ENCODE data around the gene INHBE.

Gene INHBE

GRCh38 chr12:57465030-57465746, 10.1 kb downstream of the INHBE start:
- H3K79me1 ChIP-seq (ENCODE audit: low read length): peaks cover 4% of the 10 kb centered on the region
- no CpG with 5 or more reads among the region's 6 CpGs for WGBS (ENCODE audit: extremely low coverage, insufficient coverage, insufficient read length)
- no peak overlapping the region for H4K91ac ChIP-seq (ENCODE audit: low read depth, low read length)
- no peak overlapping the region for H4K12ac ChIP-seq (ENCODE audit: low read depth, low read length)
- peaks cover 6 to 8% of the 10 kb centered on the region in 2 experiments for H3K4me1 ChIP-seq (ENCODE audit: control insufficient read depth in 1 of 2, insufficient read depth in 2 of 2, low read length in 2 of 2)
- no peak overlapping the region for H3K4ac ChIP-seq (ENCODE audit: low read depth, low read length)
- no peak overlapping the region for H4K8ac ChIP-seq (ENCODE audit: low read depth, low read length)
- H2AFZ ChIP-seq (ENCODE audit: insufficient read depth, low read length, poor library complexity): no peak overlapping the region
- no peak overlapping the region for H3K18ac ChIP-seq (ENCODE audit: low read length)
- H3K79me2 ChIP-seq (ENCODE audit: control insufficient read depth, insufficient read depth, low read length, poor library complexity): no peaks in the 10 kb centered on the region
- H2BK5ac ChIP-seq (ENCODE audit: low read depth, low read length, poor library complexity): no peak overlapping the region
- no peak overlapping the region for H3K4me3 ChIP-seq (ENCODE audit: low read depth, low read length)
- H3K14ac ChIP-seq (ENCODE audit: low read length): no peak overlapping the region
- no peak overlapping the region for H3K27ac ChIP-seq (ENCODE audit: low read depth, low read length)
- no peaks in the 10 kb centered on the region for H3K36me3 ChIP-seq (ENCODE audit: control insufficient read depth in 1 of 2, insufficient read depth in 2 of 2, low read length in 2 of 2)
- H3K27me3 ChIP-seq (ENCODE audit: insufficient read depth, low read length): no peaks in the 10 kb centered on the region
- no peaks in the 10 kb centered on the region for H3K9me3 ChIP-seq (ENCODE audit: insufficient read depth, low read depth, low read length)
- no peak overlapping the region for H3K9ac ChIP-seq (ENCODE audit: low read length)
- H2BK12ac ChIP-seq (ENCODE audit: low read length): no peak overlapping the region
- DNase-seq: no peak
- H3K23ac ChIP-seq (ENCODE audit: low read length): no peak overlapping the region
- no peak overlapping the region for H3K4me2 ChIP-seq (ENCODE audit: low read length)
- H2AK5ac ChIP-seq (ENCODE audit: low read length): no peak overlapping the region
- H2BK120ac ChIP-seq (ENCODE audit: insufficient read depth, low read length, poor library complexity): no peak overlapping the region

GRCh38 chr12:57465747-57466505, 10.8 kb downstream of the INHBE start:
- no peaks in the 10 kb centered on the region for H3K79me2 ChIP-seq (ENCODE audit: control insufficient read depth, insufficient read depth, low read length, poor library complexity)
- H2BK12ac ChIP-seq (ENCODE audit: low read length): no peak overlapping the region
- H3K23ac ChIP-seq (ENCODE audit: low read length): no peak overlapping the region
- peaks cover 0 to 3% of the 10 kb centered on the region in 2 experiments for H3K4me1 ChIP-seq (ENCODE audit: control insufficient read depth in 1 of 2, insufficient read depth in 2 of 2, low read length in 2 of 2)
- H3K36me3 ChIP-seq (ENCODE audit: control insufficient read depth in 1 of 2, insufficient read depth in 2 of 2, low read length in 2 of 2): no peaks in the 10 kb centered on the region
- DNase-seq: no peak
- H2BK120ac ChIP-seq (ENCODE audit: insufficient read depth, low read length, poor library complexity): no peak overlapping the region
- no peak overlapping the region for H3K4me2 ChIP-seq (ENCODE audit: low read length)
- no peaks in the 10 kb centered on the region for H3K9me3 ChIP-seq (ENCODE audit: insufficient read depth, low read depth, low read length)
- no peak overlapping the region for H3K14ac ChIP-seq (ENCODE audit: low read length)
- WGBS (ENCODE audit: extremely low coverage, insufficient coverage, insufficient read length): no CpG with 5 or more reads among the region's 14 CpGs
- H3K27me3 ChIP-seq (ENCODE audit: insufficient read depth, low read length): no peaks in the 10 kb centered on the region
- H2AFZ ChIP-seq (ENCODE audit: insufficient read depth, low read length, poor library complexity): no peak overlapping the region
- H3K4ac ChIP-seq (ENCODE audit: low read depth, low read length): no peak overlapping the region
- no peak overlapping the region for H4K91ac ChIP-seq (ENCODE audit: low read depth, low read length)
- H3K4me3 ChIP-seq (ENCODE audit: low read depth, low read length): no peak overlapping the region
- no peak overlapping the region for H4K8ac ChIP-seq (ENCODE audit: low read depth, low read length)
- H4K12ac ChIP-seq (ENCODE audit: low read depth, low read length): no peak overlapping the region
- no peak overlapping the region for H3K9ac ChIP-seq (ENCODE audit: low read length)
- H3K18ac ChIP-seq (ENCODE audit: low read length): no peak overlapping the region
- H2BK5ac ChIP-seq (ENCODE audit: low read depth, low read length, poor library complexity): no peak overlapping the region
- H3K79me1 ChIP-seq (ENCODE audit: low read length): peaks cover 4% of the 10 kb centered on the region
- no peak overlapping the region for H3K27ac ChIP-seq (ENCODE audit: low read depth, low read length)
- H2AK5ac ChIP-seq (ENCODE audit: low read length): no peak overlapping the region

GRCh38 chr12:57467212-57467874, 12.2 kb downstream of the INHBE start:
- Histone ChIP-seq H3K27ac (ENCODE audit: low read depth, low read length) (no peak overlapping the region), H2BK12ac (ENCODE audit: low read length) (no peak overlapping the region), H2AK5ac (ENCODE audit: low read length) (no peak overlapping the region), H2AFZ (ENCODE audit: insufficient read depth, low read length, poor library complexity) (no peak overlapping the region), H3K79me1 (ENCODE audit: low read length) (no peaks in the 10 kb centered on the region), H2BK120ac (ENCODE audit: insufficient read depth, low read length, poor library complexity) (no peak overlapping the region), H3K4me3 (ENCODE audit: low read depth, low read length) (no peak overlapping the region), H4K12ac (ENCODE audit: low read depth, low read length) (no peak overlapping the region), H3K23ac (ENCODE audit: low read length) (no peak overlapping the region), H3K18ac (ENCODE audit: low read length) (no peak overlapping the region), H3K36me3 (ENCODE audit: control insufficient read depth in 1 of 2, insufficient read depth in 2 of 2, low read length in 2 of 2) (no peaks in the 10 kb centered on the region), H3K9ac (ENCODE audit: low read length) (no peak overlapping the region), H3K4me2 (ENCODE audit: low read length) (no peak overlapping the region), H3K14ac (ENCODE audit: low read length) (no peak overlapping the region), H4K91ac (ENCODE audit: low read depth, low read length) (no peak overlapping the region), H3K79me2 (ENCODE audit: control insufficient read depth, insufficient read depth, low read length, poor library complexity) (no peaks in the 10 kb centered on the region), H3K9me3 (ENCODE audit: insufficient read depth, low read depth, low read length) (no peaks in the 10 kb centered on the region), H2BK5ac (ENCODE audit: low read depth, low read length, poor library complexity) (no peak overlapping the region), H3K4me1 (ENCODE audit: control insufficient read depth in 1 of 2, insufficient read depth in 2 of 2, low read length in 2 of 2) (no peaks in the 10 kb centered on the region), H3K4ac (ENCODE audit: low read depth, low read length) (no peak overlapping the region), H4K8ac (ENCODE audit: low read depth, low read length) (no peak overlapping the region), H3K27me3 (ENCODE audit: insufficient read depth, low read length) (no peaks in the 10 kb centered on the region)
- no peak for DNase-seq
- WGBS (ENCODE audit: extremely low coverage, insufficient coverage, insufficient read length): no CpG with 5 or more reads among the region's 12 CpGs

- no peaks in the 10 kb centered on the region for H3K79me2 ChIP-seq (ENCODE audit: control insufficient read depth, insufficient read depth, low read length, poor library complexity)
- no peak overlapping the region for H4K8ac ChIP-seq (ENCODE audit: low read depth, low read length)
- H3K4me1 ChIP-seq (ENCODE audit: control insufficient read depth in 1 of 2, insufficient read depth in 2 of 2, low read length in 2 of 2): no peaks in the 10 kb centered on the region
- H2BK5ac ChIP-seq (ENCODE audit: low read depth, low read length, poor library complexity): no peak overlapping the region
- H4K91ac ChIP-seq (ENCODE audit: low read depth, low read length): no peak overlapping the region
- no peak overlapping the region for H3K27ac ChIP-seq (ENCODE audit: low read depth, low read length)
- no CpG with 5 or more reads among the region's 11 CpGs for WGBS (ENCODE audit: extremely low coverage, insufficient coverage, insufficient read length)
- no peak overlapping the region for H3K4me2 ChIP-seq (ENCODE audit: low read length)
- no peak overlapping the region for H3K14ac ChIP-seq (ENCODE audit: low read length)
- H3K27me3 ChIP-seq (ENCODE audit: insufficient read depth, low read length): no peaks in the 10 kb centered on the region
- no peak overlapping the region for H3K23ac ChIP-seq (ENCODE audit: low read length)
- H3K79me1 ChIP-seq (ENCODE audit: low read length): no peaks in the 10 kb centered on the region
- no peak overlapping the region for H3K4me3 ChIP-seq (ENCODE audit: low read depth, low read length)
- no peaks in the 10 kb centered on the region for H3K36me3 ChIP-seq (ENCODE audit: control insufficient read depth in 1 of 2, insufficient read depth in 2 of 2, low read length in 2 of 2)
- H2BK120ac ChIP-seq (ENCODE audit: insufficient read depth, low read length, poor library complexity): no peak overlapping the region
- no peak overlapping the region for H3K4ac ChIP-seq (ENCODE audit: low read depth, low read length)
- no peak overlapping the region for H2AK5ac ChIP-seq (ENCODE audit: low read length)
- DNase-seq: no peak
- H3K9ac ChIP-seq (ENCODE audit: low read length): no peak overlapping the region
- H2BK12ac ChIP-seq (ENCODE audit: low read length): no peak overlapping the region
- H3K9me3 ChIP-seq (ENCODE audit: insufficient read depth, low read depth, low read length): no peaks in the 10 kb centered on the region
- H2AFZ ChIP-seq (ENCODE audit: insufficient read depth, low read length, poor library complexity): no peak overlapping the region
- H4K12ac ChIP-seq (ENCODE audit: low read depth, low read length): no peak overlapping the region
- H3K18ac ChIP-seq (ENCODE audit: low read length): no peak overlapping the region
Observed at GRCh38 chr12:57467915-57468314, 12.8 kb downstream of the INHBE start.

Measured in trophoblast cell (in vitro differentiated cells and primary cell).